CD8-positive, alpha-beta memory T cell (primary cell): ENCODE results near the gene NT5DC1. TPM values are rescaled to one million over a fixed set of nuclear protein-coding genes. Genes with fewer than 3 reads are reported as not detected.

Source experiments
- CTCF ChIA-PET: fragments of 350-600 bp; sonication (Branson Sonifier 250); formaldehyde crosslinking; loops from one replicate; lab custom pipeline; 2021; ENCODE audit warnings: antibody characterized with exemption; lab: Charles Lee
- POLR2A ChIA-PET: fragments of 350-600 bp; sonication (Branson Sonifier 250); formaldehyde crosslinking; loops from one replicate; lab custom pipeline; 2021; ENCODE audit warnings: antibody characterized with exemption; lab: Charles Lee
- DNase-seq, 5 donors: peaks; one replicate each; pipeline versions ENCODE4 v3.0.0 to v3.0.0-alpha.2; 2020 to 2022; ENCODE audit warnings: mixed read lengths in 1 of 5
- H3K27ac ChIP-seq: one replicate; pipeline ENCODE4 v1.7.0; 2013; ENCODE audit warnings: low read depth, mild to moderate bottlenecking, low read length, moderate library complexity
- H3K27me3 ChIP-seq: 2 replicates; pipeline ENCODE4 v1.7.0; 2013; ENCODE audit warnings: low read length, mild to moderate bottlenecking; ENCODE audit not compliant: insufficient read depth, poor library complexity, severe bottlenecking
- H3K36me3 ChIP-seq: 2 replicates; pipeline ENCODE4 v1.7.0; 2013; ENCODE audit warnings: mild to moderate bottlenecking, low read length, moderate library complexity; ENCODE audit not compliant: insufficient read depth
- H3K4me1 ChIP-seq: 2 replicates; pipeline ENCODE4 v1.7.0; 2013; ENCODE audit warnings: mild to moderate bottlenecking, low read length, moderate library complexity; ENCODE audit not compliant: insufficient read depth
- H3K4me3 ChIP-seq: 2 replicates; pipeline ENCODE4 v1.7.0; 2013; ENCODE audit warnings: mild to moderate bottlenecking, low read length
- H3K9me3 ChIP-seq: 2 replicates; pipeline ENCODE4 v1.7.0; 2013; ENCODE audit warnings: mild to moderate bottlenecking, low read length
- H3K27ac Mint-ChIP-seq, 8 donors: one replicate each; pipeline ENCODE4 v1.8.0; 2020 to 2021; ENCODE audit warnings: mixed read lengths in 8 of 8, mild to moderate bottlenecking in 6 of 8, inconsistent platforms in 3 of 8, moderate library complexity in 3 of 8
- H3K27me3 Mint-ChIP-seq, 2 donors: one replicate each; pipeline ENCODE4 v1.8.0; 2020 to 2021; ENCODE audit warnings: mixed read lengths in 2 of 2, mild to moderate bottlenecking in 1 of 2, moderate library complexity in 1 of 2
- H3K36me3 Mint-ChIP-seq, 3 donors: one replicate each; pipeline ENCODE4 v1.8.0; 2020 to 2021; ENCODE audit warnings: mixed read lengths in 3 of 3, inconsistent platforms in 1 of 3, mild to moderate bottlenecking in 1 of 3
- H3K4me1 Mint-ChIP-seq, 3 donors: one replicate each; pipeline ENCODE4 v1.8.0; 2020 to 2021; ENCODE audit warnings: mixed read lengths in 3 of 3, inconsistent platforms in 1 of 3, mild to moderate bottlenecking in 1 of 3
- H3K4me3 Mint-ChIP-seq, 7 donors: one replicate each; pipeline ENCODE4 v1.8.0; 2020 to 2021; ENCODE audit warnings: mixed read lengths in 7 of 7, mild to moderate bottlenecking in 6 of 7, moderate library complexity in 4 of 7, inconsistent platforms in 2 of 7
- H3K9me3 Mint-ChIP-seq, 5 donors: one replicate each; pipeline ENCODE4 v1.8.0; 2020 to 2022; ENCODE audit warnings: mixed read lengths in 5 of 5, mild to moderate bottlenecking in 3 of 5, moderate library complexity in 2 of 5, inconsistent platforms in 1 of 5
- polyA plus RNA-seq: library from polyadenylated mRNA; unstranded; fragments of 300-500 nt; fragmentation: Illumina TruSeq; gene quantifications from one replicate; pipeline ENCODE4 v1.2.3, GENCODE V29; 2021
- total RNA-seq, 2 experiments: library from RNA; stranded (reverse); gene quantifications; one replicate each; pipeline ENCODE4 v1.2.3, GENCODE V29; 2021

Gene NT5DC1
- total and polyA plus RNA-seq, 3 experiments from 2014 or later = 46.3 to 57.1 (median 47.6) TPM

GRCh38 chr6:116278481-116278829, 177.8 kb downstream of the NT5DC1 start:
- H3K4me1 ChIP-seq = peaks cover 62% of the 10 kb centered on the region

DNA sequence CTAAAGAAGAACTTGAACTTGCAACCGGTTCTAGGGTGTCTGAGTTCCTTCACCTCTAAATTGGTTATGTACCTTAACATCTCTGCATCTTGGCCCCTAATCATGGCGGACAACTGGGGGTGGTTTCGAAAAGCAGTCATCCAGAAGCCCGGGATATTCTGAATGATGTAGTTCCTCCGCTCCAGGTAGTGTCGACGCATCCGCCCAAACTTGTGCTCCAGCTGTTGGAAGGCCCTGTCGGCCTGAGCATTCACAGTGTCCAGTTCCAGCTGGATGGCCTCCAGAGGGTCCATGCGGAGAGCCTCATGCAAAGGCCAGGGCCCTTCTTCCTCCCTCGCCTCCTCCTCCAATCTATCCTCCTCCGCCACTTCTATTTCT, 178.2 kb downstream of the NT5DC1 start:
- H3K27ac Mint-ChIP-seq = peak overlapping the region; percentile 98 to 100 (median 100)
- peaks cover 52 to 71% (median 65%) of the 10 kb centered on the region in 3 donors for H3K4me1 Mint-ChIP-seq
- peak overlapping the region; percentile 100 for H3K27ac ChIP-seq
- H3K9me3 Mint-ChIP-seq = peaks cover 0 to 2% (median 0%) of the 10 kb centered on the region in 5 donors
- H3K4me3 ChIP-seq = peak overlapping the region; percentile 90
- H3K36me3 ChIP-seq = peaks cover 16% of the 10 kb centered on the region
- peak overlapping the region; percentile 91 to 99 (median 98) for H3K4me3 Mint-ChIP-seq
- H3K9me3 ChIP-seq = no peaks in the 10 kb centered on the region
- H3K4me1 ChIP-seq = peaks cover 62% of the 10 kb centered on the region
- ChIA-PET POLR2A (interaction anchor here (0.7 to 3.5 kb wide), 10 partner anchors 9 to 402 kb away, joined by 3 to 39 read pairs (median 10); partner anchors contain the start of genes KPNA5, NT5DC1, RWDD1 and TSPYL4), CTCF (interaction anchor here (1.3 to 4.2 kb wide), 6 partner anchors 9 to 293 kb away, joined by 4 to 29 read pairs (median 5); partner anchors contain the start of genes RWDD1 and TSPYL4)
- H3K27me3 Mint-ChIP-seq = no peaks in the 10 kb centered on the region
- peaks cover 22 to 54% (median 27%) of the 10 kb centered on the region in 3 donors for H3K36me3 Mint-ChIP-seq
- H3K27me3 ChIP-seq = no peaks in the 10 kb centered on the region
- peak in 1 of 5 donors; percentile 31 for DNase-seq

More at GRCh38 chr6:116278481-116278829, 177.8 kb downstream of the NT5DC1 start:
- Mint-ChIP-seq H3K4me1 (peaks cover 54 to 74% (median 68%) of the 10 kb centered on the region in 3 donors), H3K27ac (peak overlapping the region; percentile 98 to 100 (median 100)), H3K9me3 (peaks cover 0 to 2% (median 0%) of the 10 kb centered on the region in 5 donors), H3K27me3 (no peaks in the 10 kb centered on the region), H3K36me3 (peaks cover 22 to 57% (median 27%) of the 10 kb centered on the region in 3 donors), H3K4me3 (peak overlapping the region; percentile 91 to 99 (median 98))
- ChIA-PET CTCF (interaction anchor here (1.3 to 4.2 kb wide), 6 partner anchors 9 to 283 kb away, joined by 4 to 29 read pairs (median 6); partner anchors contain the start of gene TSPYL4), POLR2A (interaction anchor here (0.7 to 3.5 kb wide), 7 partner anchors 9 to 403 kb away, joined by 3 to 39 read pairs (median 10); partner anchors contain the start of genes KPNA5, NT5DC1 and TSPYL4)
- Histone ChIP-seq H3K9me3 (no peaks in the 10 kb centered on the region), H3K27ac (peak overlapping the region; percentile 100), H3K36me3 (peaks cover 16% of the 10 kb centered on the region), H3K4me3 (peak overlapping the region; percentile 90), H3K27me3 (no peaks in the 10 kb centered on the region)
- no peak for DNase-seq

DNA sequence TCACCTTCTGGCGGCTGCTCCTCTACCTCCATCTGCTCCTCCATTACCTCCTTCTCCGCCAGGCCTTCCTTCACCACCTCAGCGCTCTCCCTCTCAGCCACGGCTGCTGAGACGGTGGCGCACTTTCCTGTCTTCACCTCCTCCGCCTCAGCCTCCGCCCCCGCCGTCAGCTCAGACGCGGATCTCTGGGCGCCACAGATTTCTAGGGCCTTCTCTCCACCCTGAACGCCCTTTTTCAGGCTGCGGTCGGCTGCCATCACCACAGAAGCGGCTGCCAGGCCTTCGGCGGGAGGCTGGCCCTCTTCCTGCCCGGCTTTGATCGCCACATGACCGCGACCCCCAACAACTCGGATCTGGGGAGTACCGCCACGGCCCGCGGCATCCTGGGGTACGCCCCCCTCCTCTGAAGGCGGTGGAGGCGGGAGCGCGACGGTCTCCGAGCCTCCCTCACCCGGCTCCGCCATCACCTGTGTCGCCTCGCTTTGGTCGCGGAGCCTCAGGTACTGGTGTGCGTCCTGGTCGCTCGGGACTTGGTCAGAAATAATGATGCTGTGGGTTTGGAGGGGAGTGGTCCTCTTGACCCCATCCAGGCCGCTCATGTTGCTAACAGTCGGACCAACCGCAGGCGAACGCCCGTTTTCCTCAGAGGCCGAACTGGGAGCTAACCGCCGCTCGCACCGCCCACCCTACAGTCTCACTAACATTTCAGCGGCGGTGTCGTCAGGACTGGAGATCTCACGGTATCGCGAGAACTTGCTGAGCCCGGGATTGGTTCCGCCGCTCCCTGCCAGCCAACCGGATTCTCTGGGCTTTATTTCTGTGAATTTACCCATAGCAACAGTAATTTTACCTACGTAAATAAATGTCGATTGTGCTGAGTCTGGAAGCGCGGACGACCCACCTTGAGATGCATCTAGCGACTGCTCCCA, 178.8 kb downstream of the NT5DC1 start, which contains the start of gene TSPYL1:
TSS of gene TSPYL1 (minus strand) at position 699 of the 929 bp plus-strand sequence. CDS start at position 599, 100 bp downstream.
- H3K4me3 ChIP-seq = peak within 1 kb of the TSS; percentile 90

GRCh38 chr6:116280161-116280932, 179.7 kb downstream of the NT5DC1 start:
- Histone ChIP-seq H3K36me3 (peaks cover 12% of the 10 kb centered on the region), H3K4me1 (peaks cover 48% of the 10 kb centered on the region), H3K4me3 (peak overlapping the region; percentile 90), H3K27me3 (no peaks in the 10 kb centered on the region), H3K9me3 (no peaks in the 10 kb centered on the region), H3K27ac (peak overlapping the region; percentile 100)
- H3K27ac Mint-ChIP-seq = peak overlapping the region; percentile 98 to 100 (median 100)
- ChIA-PET CTCF (interaction anchor here (1.5 to 4.2 kb wide), 6 partner anchors 8 to 292 kb away, joined by 4 to 29 read pairs (median 6); partner anchors contain the start of genes RWDD1 and TSPYL4), POLR2A (interaction anchor here (1.4 to 3.5 kb wide), 10 partner anchors 8 to 401 kb away, joined by 3 to 39 read pairs (median 10); partner anchors contain the start of genes KPNA5, RWDD1 and TSPYL4)
- no peaks in the 10 kb centered on the region for H3K27me3 Mint-ChIP-seq
- DNase-seq = peak in 2 of 5 donors; percentile 4 to 26
- peak overlapping the region; percentile 91 to 99 (median 98) for H3K4me3 Mint-ChIP-seq
- peaks cover 20 to 44% (median 27%) of the 10 kb centered on the region in 3 donors for H3K36me3 Mint-ChIP-seq
- H3K4me1 Mint-ChIP-seq = peaks cover 46 to 58% (median 56%) of the 10 kb centered on the region in 3 donors
- H3K9me3 Mint-ChIP-seq = peaks cover 0 to 2% (median 0%) of the 10 kb centered on the region in 5 donors

More for the DNA sequence above, 178.8 kb downstream of the NT5DC1 start, which contains the start of gene TSPYL1:
- POLR2A ChIA-PET = interaction anchor here (0.7 to 3.5 kb wide), 13 partner anchors 9 to 402 kb away, joined by 3 to 39 read pairs (median 5); partner anchors contain the start of genes KPNA5, NT5DC1, RWDD1 and TSPYL4
- H3K27me3 Mint-ChIP-seq = no peaks in the 10 kb centered on the region
- H3K9me3 Mint-ChIP-seq = peaks cover 0 to 2% (median 0%) of the 10 kb centered on the region in 5 donors
- Histone ChIP-seq H3K27me3 (no peaks in the 10 kb centered on the region), H3K27ac (peak within 1 kb of the TSS; percentile 100), H3K36me3 (peaks cover 12% of the 10 kb centered on the region), H3K4me1 (peaks cover 57% of the 10 kb centered on the region), H3K9me3 (no peaks in the 10 kb centered on the region)
- peaks cover 52 to 65% (median 64%) of the 10 kb centered on the region in 3 donors for H3K4me1 Mint-ChIP-seq
- peaks cover 22 to 50% (median 27%) of the 10 kb centered on the region in 3 donors for H3K36me3 Mint-ChIP-seq
- CTCF ChIA-PET = interaction anchor here (1.3 to 4.2 kb wide), 7 partner anchors 8 to 292 kb away, joined by 4 to 29 read pairs (median 5); partner anchors contain the start of genes RWDD1 and TSPYL4
- H3K27ac Mint-ChIP-seq = peak within 1 kb of the TSS; percentile 98 to 100 (median 100)
- peak within 1 kb of the TSS; percentile 91 to 99 (median 98) for H3K4me3 Mint-ChIP-seq
- DNase-seq = peak; percentile 89 to 98 (median 96)

DNA sequence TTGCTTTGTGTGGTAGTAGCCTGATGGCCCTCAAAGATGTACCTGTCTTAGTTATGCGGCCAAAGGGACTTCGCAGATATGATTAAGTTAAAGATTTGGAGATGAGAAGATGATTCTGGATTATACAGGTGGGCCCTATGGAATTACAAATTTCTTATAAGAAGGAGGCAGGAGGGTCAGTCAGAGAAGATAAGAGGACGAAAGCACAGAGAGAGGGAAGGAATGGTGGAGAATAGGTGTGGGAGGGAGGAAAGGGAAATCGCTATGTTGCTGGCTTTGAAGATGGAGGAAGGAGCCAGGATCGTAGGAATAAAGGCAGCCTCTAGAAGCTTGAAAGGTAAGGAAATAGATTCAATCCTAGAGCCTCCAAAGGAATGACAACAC, 180.3 kb downstream of the NT5DC1 start:
- no peaks in the 10 kb centered on the region for H3K27me3 Mint-ChIP-seq
- H3K4me1 Mint-ChIP-seq = peaks cover 42 to 52% (median 50%) of the 10 kb centered on the region in 3 donors
- ChIA-PET CTCF (interaction anchor here (2.0 to 4.2 kb wide), 3 partner anchors 13 to 253 kb away, joined by 7 to 29 read pairs (median 14); partner anchors contain the start of gene TSPYL4), POLR2A (interaction anchor here (1.4 to 3.5 kb wide), 5 partner anchors 11 to 290 kb away, joined by 3 to 39 read pairs (median 19); partner anchors contain the start of genes RWDD1 and TSPYL4)
- peak overlapping the region; percentile 98 to 100 (median 100) for H3K27ac Mint-ChIP-seq
- peaks cover 0 to 2% (median 0%) of the 10 kb centered on the region in 5 donors for H3K9me3 Mint-ChIP-seq
- peaks cover 44% of the 10 kb centered on the region for H3K4me1 ChIP-seq
- no peak for DNase-seq
- peak overlapping the region; percentile 100 for H3K27ac ChIP-seq
- H3K9me3 ChIP-seq = no peaks in the 10 kb centered on the region
- H3K4me3 Mint-ChIP-seq = peak overlapping the region in 6 of 7 donors; percentile 91 to 99 (median 98)
- no peaks in the 10 kb centered on the region for H3K27me3 ChIP-seq
- H3K4me3 ChIP-seq = peak overlapping the region; percentile 90
- peaks cover 19 to 39% (median 25%) of the 10 kb centered on the region in 3 donors for H3K36me3 Mint-ChIP-seq
- H3K36me3 ChIP-seq = peaks cover 12% of the 10 kb centered on the region

GRCh38 chr6:116282698-116283097, 182.0 kb downstream of the NT5DC1 start:
- H3K27ac Mint-ChIP-seq = peak overlapping the region in 3 of 8 donors; percentile 13 to 70 (median 59)
- H3K4me1 Mint-ChIP-seq = peaks cover 26 to 35% (median 32%) of the 10 kb centered on the region in 3 donors
- H3K9me3 Mint-ChIP-seq = peaks cover 0 to 2% (median 0%) of the 10 kb centered on the region in 5 donors
- CTCF ChIA-PET = interaction anchor here (1.2 kb wide), 1 partner anchor 29 kb away, joined by 4 read pairs; the partner anchor contains the start of gene TSPYL4
- Histone ChIP-seq H3K4me1 (peaks cover 26% of the 10 kb centered on the region), H3K4me3 (no peak overlapping the region), H3K9me3 (no peaks in the 10 kb centered on the region), H3K27ac (no peak overlapping the region), H3K36me3 (peaks cover 9% of the 10 kb centered on the region), H3K27me3 (no peaks in the 10 kb centered on the region)
- peaks cover 5 to 24% (median 11%) of the 10 kb centered on the region in 3 donors for H3K36me3 Mint-ChIP-seq
- POLR2A ChIA-PET = no interaction called here
- H3K4me3 Mint-ChIP-seq = peak overlapping the region in 1 of 7 donors; percentile 26
- DNase-seq = no peak
- H3K27me3 Mint-ChIP-seq = no peaks in the 10 kb centered on the region
